A549 treated with dexamethasone at 1 μM for 4 hours (cell line): ENCODE measurements around the gene AATK. TPM values are rescaled to one million over a fixed set of nuclear protein-coding genes. Genes with fewer than 3 reads are reported as not detected.

Source experiments
- total RNA-seq: library from RNA; stranded (reverse); fragments of 200-300 nt; extraction: Qiagen RNA extraction; gene quantifications from 5 replicates; pipeline ENCODE4 v1.2.3, GENCODE V29; 2022

The AATK gene
- total RNA-seq, result 0.19 to 0.69 TPM (median 0.45 TPM) in 5 replicates

GRCh38 chr17:81166033-81166492 lies at the start of gene AATK:
Gene AATK (minus strand): TSS chr17:81166221. CDS start chr17:81165992, 229 bp downstream.

GRCh38 chr17:81165246-81166032 lies 582 bp downstream of the AATK start, which contains the start of gene PVALEF:
Gene PVALEF (plus strand): TSS chr17:81165507. CDS start chr17:81181227, 15,720 bp downstream.

Other genes with a start within 250 kb of the AATK start
- 27.5 to 35.0 TPM (median 30.3 TPM) in 5 replicates for gene CHMP6, start 174.4 kb downstream of the AATK start, total RNA-seq
- gene BAIAP2, start 131.1 kb downstream of the AATK start, total RNA-seq, result 115 to 153 TPM (median 142 TPM) in 5 replicates
- gene PVALEF, start 714 bp downstream of the AATK start, total RNA-seq, result not detected in 5 replicates
- gene CEP131, start 56.7 kb upstream of the AATK start, total RNA-seq, result 6.4 to 9.2 TPM (median 7.0 TPM) in 5 replicates
- 12.1 to 29.5 TPM (median 25.7 TPM) in 5 replicates for gene TEPSIN, start 72.8 kb upstream of the AATK start, total RNA-seq
- gene NDUFAF8, start 73.1 kb upstream of the AATK start, total RNA-seq, result 117 to 211 TPM (median 166 TPM) in 5 replicates
- 46.7 to 77.7 TPM (median 74.3 TPM) in 5 replicates for gene SLC38A10, start 129.1 kb upstream of the AATK start, total RNA-seq
- 5.3 to 8.6 TPM (median 8.5 TPM) in 5 replicates for gene BAHCC1, start 229.2 kb upstream of the AATK start, total RNA-seq